Upper lobe of left lung (tissue), 4 donors: ENCODE measurements around the gene KCNIP4.

ENCODE experiments used
- CTCF ChIP-seq, 6 experiments: fragments of 450-650 bp in 4 of 6; fragments of 200-600 bp in 2 of 6; sonication (generic) in 2 of 6; IDR thresholded peaks; one replicate each; pipeline ENCODE4 v1.5.1; 2016 to 2019; ENCODE audit warnings: antibody characterized with exemption in 6 of 6
- EP300 ChIP-seq, 4 donors: sonication (generic); formaldehyde crosslinking; IDR thresholded peaks; one replicate each; pipeline ENCODE4 v1.5.1; 2017; ENCODE audit warnings: antibody characterized with exemption in 4 of 4, control low read depth in 2 of 4
- POLR2A ChIP-seq, 4 donors: fragments of 450-650 bp; IDR thresholded peaks; one replicate each; pipeline ENCODE4 v1.5.1; 2016 to 2017; ENCODE audit warnings: antibody characterized with exemption in 4 of 4, mild to moderate bottlenecking in 2 of 4
- POLR2AphosphoS5 ChIP-seq, 2 donors: sonication (generic); formaldehyde crosslinking; IDR thresholded peaks; one replicate each; pipeline ENCODE4 v1.5.1; 2017; ENCODE audit warnings: antibody characterized with exemption in 2 of 2

DNA sequence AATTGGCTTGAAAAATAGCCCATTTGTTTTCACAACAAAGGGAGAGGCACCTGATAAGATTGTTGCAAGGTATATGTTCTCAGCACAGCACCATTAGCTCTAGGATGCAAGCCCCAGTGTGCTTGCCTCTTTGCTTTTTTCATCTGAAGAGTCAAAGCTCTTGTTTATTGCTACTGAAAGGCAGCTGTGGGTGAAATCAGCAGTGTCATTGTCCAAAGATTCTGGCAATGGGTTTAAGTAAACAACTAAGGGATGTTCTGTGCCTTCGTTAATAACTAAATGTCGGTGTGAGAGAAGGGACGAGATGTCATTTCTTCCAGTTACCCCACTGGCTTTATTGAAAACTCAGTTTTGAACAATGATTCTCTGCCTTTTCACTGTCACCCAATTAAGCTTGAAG is 567.7 kb downstream of the KCNIP4 start:
- no peak for TF ChIP-seq CTCF (IDR thresholded peaks at IDR 0.05)
- no peak for TF ChIP-seq POLR2A (IDR thresholded peaks at IDR 0.05)
- TF ChIP-seq EP300 (IDR thresholded peaks at IDR 0.05): no peak
- no peak for TF ChIP-seq POLR2AphosphoS5 (IDR thresholded peaks at IDR 0.05)
